AG20443 (cell line): ENCODE measurements around the gene CCDC177.

Experiments
- DNase-seq: peaks from one replicate; pipeline ENCODE4 v3.0.0; 2012; ENCODE audit warnings: low spot score, mixed read lengths

CCDC177 gene

GRCh38 chr14:69561893-69562292 is 12.8 kb downstream of the CCDC177 start:
- DNase-seq = no peak

DNA sequence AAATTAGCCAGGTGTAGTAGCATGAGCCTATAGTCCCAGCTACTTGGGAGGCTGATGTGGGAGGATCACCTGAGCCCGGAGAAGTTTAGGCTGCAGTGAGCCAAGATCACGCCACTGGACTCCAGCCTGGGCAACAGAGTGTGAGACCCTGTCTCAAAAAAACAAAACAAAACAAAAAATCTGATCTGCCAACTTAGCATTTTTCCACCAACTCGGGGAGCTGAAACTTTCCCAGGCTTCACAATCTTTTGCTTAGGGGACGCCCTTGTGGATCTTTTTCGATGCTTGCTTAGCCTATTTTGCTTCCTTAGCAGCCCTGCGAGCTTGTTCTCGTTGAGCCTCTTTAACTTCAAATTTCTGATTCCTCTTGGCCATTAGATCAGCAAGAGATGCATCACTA is 13.8 kb downstream of the CCDC177 start:
- DNase-seq = no peak

DNA sequence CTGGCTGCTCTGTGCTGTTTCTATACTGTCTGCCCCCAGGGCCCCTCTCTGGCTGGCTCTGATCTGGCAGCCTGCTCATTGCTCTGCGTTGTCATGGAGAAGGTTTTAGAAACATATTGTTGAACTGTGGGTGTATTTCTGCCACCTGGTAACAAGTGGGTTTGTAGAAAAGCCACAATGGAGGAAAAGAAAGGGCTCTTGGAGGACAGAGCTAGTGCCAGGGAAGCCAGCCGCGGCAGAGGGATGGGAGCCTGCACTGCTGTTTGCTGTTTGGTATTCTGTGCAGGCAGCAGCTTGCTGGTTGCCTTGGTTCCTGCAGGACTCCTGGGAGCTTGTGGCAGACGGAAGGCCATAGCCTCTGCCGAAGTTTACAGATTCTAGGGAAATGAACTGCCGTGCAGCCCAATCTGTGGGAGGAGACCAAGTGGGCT is 15.1 kb downstream of the CCDC177 start:
- DNase-seq = no peak

- no peak for DNase-seq
Observed at GRCh38 chr14:69558774-69559173, 15.9 kb downstream of the CCDC177 start.

DNA sequence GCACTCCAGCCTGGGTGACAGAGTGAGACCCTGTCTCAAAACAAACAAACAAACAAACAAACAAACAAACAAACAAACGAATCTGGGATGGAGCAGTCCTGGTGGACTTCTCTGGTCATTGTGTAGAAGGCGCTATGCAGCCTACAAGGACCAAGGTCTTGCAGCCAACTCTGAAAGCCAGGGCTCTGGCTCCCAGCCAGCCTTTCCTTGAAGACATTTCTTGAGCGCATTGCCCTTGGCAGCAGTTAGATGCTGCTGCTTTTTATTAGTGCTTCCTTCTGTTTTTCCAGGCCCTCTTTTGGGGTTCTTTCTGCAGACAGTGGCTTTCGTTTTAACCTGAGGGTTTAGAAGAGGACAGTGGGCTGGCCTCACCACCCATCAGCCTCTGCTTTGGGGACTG is 20.2 kb downstream of the CCDC177 start:
- DNase-seq = no peak

GRCh38 chr14:69553252-69553651 is 21.4 kb downstream of the CCDC177 start:
- DNase-seq = peak; percentile 67

DNA sequence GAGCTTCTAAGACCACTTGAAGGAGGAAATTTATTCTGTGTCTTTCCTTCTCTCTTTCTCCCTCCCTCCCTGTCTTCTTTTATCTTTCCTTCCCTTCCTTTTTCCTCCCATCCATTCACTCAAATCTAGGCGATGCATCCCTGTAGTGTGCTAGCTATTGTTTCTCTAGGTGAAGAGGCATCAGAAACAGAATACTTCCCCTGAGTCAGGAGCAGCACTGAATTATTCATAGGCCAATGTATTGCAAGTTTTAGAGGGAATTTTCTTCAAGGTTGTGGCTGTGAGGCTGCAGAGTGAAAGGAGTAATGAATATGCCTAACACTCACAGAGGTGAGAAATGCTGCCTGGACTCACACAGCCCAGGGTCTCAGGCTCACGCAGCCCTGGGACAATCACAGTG is 23.2 kb downstream of the CCDC177 start:
- no peak for DNase-seq

DNA sequence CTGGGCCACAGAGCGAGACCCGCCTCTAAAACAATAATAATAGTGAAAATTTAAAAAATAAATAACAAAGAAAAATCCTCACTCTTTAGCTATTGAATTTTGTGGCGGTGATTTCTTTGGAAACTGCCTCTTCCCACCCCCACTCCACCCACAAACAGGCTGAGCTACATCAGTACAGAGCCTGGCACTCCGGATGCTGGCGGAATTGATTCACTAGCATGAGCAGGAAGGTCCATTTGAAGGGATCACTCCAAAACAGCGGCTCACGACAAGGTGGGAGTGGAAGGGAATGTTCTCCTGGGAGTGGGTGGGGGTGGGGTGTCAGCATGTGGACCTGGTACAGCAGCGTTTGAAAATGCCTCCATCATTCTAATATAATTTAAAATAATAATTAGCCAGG is 26.1 kb downstream of the CCDC177 start:
- DNase-seq = no peak

- peak; percentile 75 for DNase-seq
Observed at GRCh38 chr14:69547701-69548348, 26.8 kb downstream of the CCDC177 start.

DNA sequence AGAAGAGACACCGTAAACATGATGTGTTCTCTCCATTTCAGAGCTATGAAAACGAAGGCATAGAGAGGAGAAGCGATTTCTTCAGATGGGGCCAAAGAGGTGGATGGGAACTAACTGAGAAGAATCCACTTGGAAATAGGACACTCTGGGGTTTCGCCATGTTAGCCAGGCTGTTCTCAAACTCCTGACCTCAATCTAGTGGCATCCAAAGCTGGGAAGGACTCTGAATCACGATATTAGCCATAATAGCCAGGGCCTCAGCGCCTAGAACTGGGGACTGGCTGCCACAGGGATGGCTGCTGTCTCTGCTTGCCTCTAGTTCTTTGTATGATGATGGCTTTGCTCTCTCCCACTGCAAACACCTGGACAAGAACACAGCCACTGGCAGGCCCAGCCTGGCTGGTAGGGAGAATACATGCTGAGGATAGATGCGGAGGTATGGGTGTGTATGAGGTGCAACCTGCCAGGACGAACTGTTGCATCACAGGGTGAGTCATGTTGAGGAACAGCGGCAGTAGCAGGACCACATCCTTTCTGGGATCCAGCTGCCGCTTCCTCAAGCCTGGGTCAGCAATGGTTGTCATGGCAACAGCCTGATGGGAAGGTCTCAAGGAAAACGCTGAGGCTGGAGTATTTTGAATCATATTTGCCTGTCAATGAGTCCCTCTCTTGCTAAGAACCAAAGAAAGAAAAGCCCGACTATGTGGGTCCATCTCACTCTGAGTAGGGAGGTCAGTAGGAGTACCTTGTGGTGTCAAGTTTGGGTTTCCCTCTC is 31.1 kb downstream of the CCDC177 start:
- DNase-seq = peak; percentile 67

DNA sequence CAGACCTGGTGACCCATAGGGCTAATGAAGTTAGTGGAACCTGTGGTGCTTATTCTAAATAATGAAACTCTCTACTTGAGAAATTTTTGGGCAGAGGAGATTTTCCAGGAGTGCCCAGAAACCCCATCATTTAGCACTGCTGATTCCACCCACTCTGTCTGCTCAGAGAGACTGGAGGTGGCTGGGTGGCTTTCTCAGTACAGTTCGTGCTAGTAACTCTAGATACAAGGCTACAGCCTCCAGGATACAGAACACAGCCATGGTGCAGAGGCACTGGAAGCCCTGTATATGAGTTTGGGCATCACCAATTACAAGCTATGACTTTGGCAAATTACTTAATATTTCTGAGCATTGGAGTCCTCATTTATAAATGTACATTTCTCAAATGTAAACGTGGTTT is 32.4 kb downstream of the CCDC177 start:
- DNase-seq = no peak

GRCh38 chr14:69540654-69541335 is 33.9 kb downstream of the CCDC177 start:
- no peak for DNase-seq

- DNase-seq = peak; percentile 55
Observed at GRCh38 chr14:69539631-69540410, 34.9 kb downstream of the CCDC177 start.

GRCh38 chr14:69538766-69539165 is 35.9 kb downstream of the CCDC177 start:
- DNase-seq = no peak

- no peak for DNase-seq
Observed at GRCh38 chr14:69537900-69538299, 36.8 kb downstream of the CCDC177 start.

DNA sequence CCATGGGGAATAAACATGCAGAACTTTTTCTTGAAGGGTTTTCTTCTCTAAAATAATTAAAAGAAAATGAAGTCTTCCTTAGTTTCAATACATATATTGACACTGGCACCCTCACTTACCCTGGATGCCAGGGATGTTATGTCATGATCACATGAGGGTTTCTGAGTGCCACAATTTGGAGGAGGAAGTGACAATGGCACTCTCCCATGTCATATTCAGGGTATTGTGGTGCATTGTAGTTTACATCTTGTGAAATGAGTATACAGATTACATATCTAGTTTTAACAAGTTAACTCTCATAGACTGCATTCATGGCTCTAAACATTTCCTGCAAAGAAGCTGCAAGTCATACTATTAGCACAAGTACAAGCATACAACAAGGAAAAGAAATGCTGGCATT is 37.7 kb downstream of the CCDC177 start:
- DNase-seq = no peak

DNA sequence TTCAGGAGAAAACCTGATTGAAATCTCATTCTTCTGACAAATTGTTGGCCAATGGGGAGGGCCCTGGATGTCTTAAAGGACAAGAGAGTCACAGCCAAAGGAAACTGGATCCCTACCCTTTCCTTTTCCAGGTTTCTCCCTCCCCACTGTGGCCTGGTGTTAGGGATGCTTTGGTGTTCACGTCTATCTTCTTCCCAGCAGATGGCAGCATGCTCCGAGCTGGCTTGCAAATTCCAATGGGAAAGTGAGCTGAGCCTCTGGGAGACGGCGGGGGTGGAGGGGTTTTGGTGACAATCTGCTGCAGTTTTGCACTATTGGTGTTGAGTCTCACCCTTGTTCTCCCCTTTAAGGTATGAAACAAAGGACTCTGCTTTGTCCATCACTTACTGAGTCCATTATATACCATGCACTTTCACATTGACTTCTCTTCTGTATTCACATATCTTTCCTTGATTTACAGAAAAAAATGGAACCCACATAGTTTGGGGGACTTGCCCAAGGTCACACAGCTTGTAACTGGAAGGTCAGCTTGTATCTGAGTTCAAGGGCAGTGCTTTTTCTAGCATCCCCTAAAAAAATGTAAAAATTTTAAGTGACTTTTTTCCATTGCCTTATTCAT is 39.3 kb downstream of the CCDC177 start:
- peak; percentile 86 for DNase-seq

GRCh38 chr14:69532561-69533340 is 41.9 kb downstream of the CCDC177 start:
- peak; percentile 5 for DNase-seq

DNA sequence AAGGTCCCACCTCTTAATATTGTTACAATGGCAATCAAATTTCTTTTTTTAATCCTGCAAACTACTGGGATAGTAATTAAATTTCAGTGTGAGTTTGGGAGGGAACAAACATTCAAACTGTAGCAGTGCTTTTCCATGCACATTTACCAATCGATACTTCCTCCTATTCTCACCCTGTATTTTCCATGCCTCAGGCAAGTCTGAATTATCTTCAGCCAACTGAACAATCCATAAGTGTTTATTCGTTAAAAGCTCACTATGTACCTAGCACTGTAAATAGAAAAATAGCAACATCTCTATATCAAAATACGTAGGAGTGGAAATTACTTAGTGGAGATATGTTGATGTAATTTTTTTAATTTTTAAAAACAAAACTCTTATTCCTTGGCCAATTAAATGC is 43.5 kb downstream of the CCDC177 start:
- DNase-seq = no peak

DNA sequence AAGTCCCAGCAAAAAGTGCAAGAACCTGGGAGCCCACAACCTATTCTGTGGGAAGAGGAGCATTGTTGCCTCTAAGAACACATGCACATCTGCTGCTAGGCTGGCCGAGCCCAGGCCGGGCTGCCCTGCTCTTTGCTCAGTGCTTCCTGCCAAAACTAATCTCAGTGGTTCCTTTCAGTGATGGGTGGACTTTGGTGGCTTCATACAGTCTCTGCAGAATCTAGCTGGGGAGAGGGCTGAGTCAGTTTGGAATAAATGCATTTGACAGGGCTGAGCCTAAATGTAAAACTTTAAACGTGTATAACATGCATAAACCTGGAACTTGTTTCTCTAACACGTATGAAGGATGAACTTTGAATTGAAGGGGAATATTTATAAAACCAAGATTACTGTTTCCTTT is 44.6 kb downstream of the CCDC177 start:
- no peak for DNase-seq

GRCh38 chr14:69529563-69529962 is 45.1 kb downstream of the CCDC177 start:
- DNase-seq = no peak
